OCI-LY1 (cell line): ENCODE results near the gene PPP1CC.

Experiments used
- H2AFZ ChIP-seq: fragments of 200-600 bp; sonication (generic), shearing (Covaris generic); 2 replicates; pipeline ENCODE4 v1.6.0; 2014; ENCODE audit warnings: antibody characterized with exemption, mild to moderate bottlenecking, low read length
- H3F3A ChIP-seq: fragments of 200-600 bp; sonication (generic), shearing (Covaris generic); 2 replicates; pipeline ENCODE4 v1.6.0; 2014; ENCODE audit warnings: mild to moderate bottlenecking, antibody characterized with exemption, low read length, moderate library complexity; ENCODE audit not compliant: insufficient read depth
- H3K27ac ChIP-seq: fragments of 200-600 bp; sonication (generic); 2 replicates; pipeline ENCODE4 v1.5.1; 2014; ENCODE audit warnings: low read length, mixed run types, mild to moderate bottlenecking, low read depth; ENCODE audit not compliant: poor library complexity, severe bottlenecking
- H3K27me3 ChIP-seq: fragments of 200-600 bp; sonication (generic); 2 replicates; pipeline ENCODE4 v1.6.0; 2014; ENCODE audit warnings: antibody characterized with exemption, mild to moderate bottlenecking, low read length, moderate library complexity; ENCODE audit not compliant: insufficient read depth
- H3K36me3 ChIP-seq: fragments of 200-600 bp; sonication (generic); 2 replicates; pipeline ENCODE4 v1.6.1; 2014; ENCODE audit warnings: mild to moderate bottlenecking, antibody characterized with exemption, low read length, moderate library complexity, mixed read lengths; ENCODE audit not compliant: insufficient read depth
- H3K4me1 ChIP-seq: fragments of 200-600 bp; sonication (generic); 2 replicates; pipeline ENCODE4 v1.5.1; 2014; ENCODE audit warnings: mild to moderate bottlenecking, low read length, moderate library complexity; ENCODE audit not compliant: insufficient read depth, severe bottlenecking
- H3K4me2 ChIP-seq: fragments of 200-600 bp; sonication (generic), shearing (Covaris generic); 2 replicates; pipeline ENCODE4 v1.6.1; 2014; ENCODE audit warnings: low read length
- H3K4me3 ChIP-seq: fragments of 200-600 bp; sonication (generic); 2 replicates; pipeline ENCODE4 v1.5.1; 2014; ENCODE audit warnings: low read length, low read depth, mild to moderate bottlenecking, mixed read lengths; ENCODE audit not compliant: poor library complexity, severe bottlenecking
- H3K79me2 ChIP-seq: fragments of 200-600 bp; shearing (Covaris generic); 2 replicates; pipeline ENCODE4 v1.6.1; 2016; ENCODE audit warnings: mixed run types, low read length, mixed read lengths; ENCODE audit not compliant: insufficient read depth
- H3K9ac ChIP-seq: fragments of 200-600 bp; sonication (generic), shearing (Covaris generic); 2 replicates; pipeline ENCODE4 v1.6.1; 2014; ENCODE audit warnings: mild to moderate bottlenecking, low read length, mixed read lengths
- H3K9me2 ChIP-seq: fragments of 200-600 bp; sonication (generic), shearing (Covaris generic); 2 replicates; pipeline ENCODE4 v1.6.1; 2014; ENCODE audit warnings: low read depth, mild to moderate bottlenecking, low read length, mixed read lengths
- H3K9me3 ChIP-seq: fragments of 200-600 bp; shearing (Covaris generic); 2 replicates; pipeline ENCODE4 v1.6.1; 2014; ENCODE audit warnings: low read length, mixed read lengths
- H4K20me1 ChIP-seq: fragments of 200-600 bp; sonication (generic), shearing (Covaris generic); 2 replicates; pipeline ENCODE4 v1.6.0; 2016; ENCODE audit warnings: mild to moderate bottlenecking, low read length; ENCODE audit not compliant: insufficient read depth
- CTCF ChIP-seq: fragments of 200-600 bp; sonication (generic), shearing (Covaris generic); IDR thresholded peaks from 2 replicates; pipeline ENCODE4 v1.5.1; 2017; ENCODE audit warnings: mild to moderate bottlenecking, antibody characterized with exemption, low read length, moderate library complexity, mixed read lengths
- EZH2 ChIP-seq: fragments of 200-600 bp; sonication (generic), shearing (Covaris generic); IDR thresholded peaks from 2 replicates; pipeline ENCODE4 v1.8.0; 2017; ENCODE audit warnings: borderline replicate concordance, mixed run types, mild to moderate bottlenecking, antibody characterized with exemption, low read length, moderate library complexity, mixed read lengths

PPP1CC gene

GRCh38 chr12:110704231-110704630, 38.5 kb downstream of the PPP1CC start:
- no peak overlapping the region for H3K4me2 ChIP-seq
- no peaks in the 10 kb centered on the region for H4K20me1 ChIP-seq
- no peak for TF ChIP-seq EZH2
- H3K79me2 ChIP-seq, result no peaks in the 10 kb centered on the region
- H3K4me3 ChIP-seq, result no peak overlapping the region
- no peaks in the 10 kb centered on the region for H3K9me3 ChIP-seq
- H3K27ac ChIP-seq, result no peak overlapping the region
- no peaks in the 10 kb centered on the region; the same call in 1 of the 2 replicates for H3K36me3 ChIP-seq
- peaks cover 17% of the 10 kb centered on the region for H3K4me1 ChIP-seq
- no peaks in the 10 kb centered on the region for H3K9me2 ChIP-seq
- no peak overlapping the region for H3K9ac ChIP-seq
- H3F3A ChIP-seq, result no peaks in the 10 kb centered on the region
- no peaks in the 10 kb centered on the region for H3K27me3 ChIP-seq
- no peak overlapping the region for H2AFZ ChIP-seq

- Histone ChIP-seq H3K79me2 (no peaks in the 10 kb centered on the region), H2AFZ (no peak overlapping the region), H4K20me1 (no peaks in the 10 kb centered on the region), H3K4me3 (no peak overlapping the region), H3K4me2 (no peak overlapping the region), H3K27ac (no peak overlapping the region), H3K4me1 (peaks cover 28% of the 10 kb centered on the region), H3K9me2 (no peaks in the 10 kb centered on the region), H3K27me3 (no peaks in the 10 kb centered on the region), H3K9me3 (no peaks in the 10 kb centered on the region), H3F3A (no peaks in the 10 kb centered on the region), H3K36me3 (no peaks in the 10 kb centered on the region), H3K9ac (no peak overlapping the region)
- TF ChIP-seq CTCF, result no peak
- no peak for TF ChIP-seq EZH2
These were observed 40.6 kb downstream of the PPP1CC start for GRCh38 chr12:110702081-110702480.

- H3K9me3 ChIP-seq, result no peaks in the 10 kb centered on the region
- no peak overlapping the region for H3K27ac ChIP-seq
- no peak overlapping the region for H3K4me3 ChIP-seq
- H3K36me3 ChIP-seq, result no peaks in the 10 kb centered on the region
- no peak overlapping the region for H2AFZ ChIP-seq
- H3K4me1 ChIP-seq, result peaks cover 16% of the 10 kb centered on the region
- no peaks in the 10 kb centered on the region for H3F3A ChIP-seq
- TF ChIP-seq EZH2, result no peak
- TF ChIP-seq CTCF, result no peak; the same call in 1 of the 2 replicates
- no peaks in the 10 kb centered on the region for H3K79me2 ChIP-seq
- H4K20me1 ChIP-seq, result no peaks in the 10 kb centered on the region
- H3K4me2 ChIP-seq, result no peak overlapping the region
- H3K27me3 ChIP-seq, result no peaks in the 10 kb centered on the region
- H3K9me2 ChIP-seq, result no peaks in the 10 kb centered on the region
- no peak overlapping the region for H3K9ac ChIP-seq
These were observed 42.9 kb downstream of the PPP1CC start for GRCh38 chr12:110699591-110700445.
